Neural cell (in vitro differentiated cells): ENCODE measurements around the gene NLRP6. TPM values are rescaled to one million over a fixed set of nuclear protein-coding genes. Genes with fewer than 3 reads are reported as not detected.

Experiments used
- H2AFZ ChIP-seq: fragments of 200-600, 300-800 bp; sonication (generic), shearing (Covaris generic); 2 replicates; pipeline ENCODE4 v1.6.0; 2014; ENCODE audit warnings: low read depth, mild to moderate bottlenecking, antibody characterized with exemption, low read length, moderate library complexity
- H3F3A ChIP-seq: fragments of 200-600 bp; shearing (Covaris generic); 2 replicates; pipeline ENCODE4 v1.6.1; 2016; ENCODE audit warnings: mild to moderate bottlenecking, moderate library complexity, mixed read lengths, antibody characterized with exemption, low read length; ENCODE audit not compliant: insufficient read depth, poor library complexity, severe bottlenecking
- H3K27ac ChIP-seq: fragments of 200-600, 300-800 bp; sonication (generic), shearing (Covaris generic); 2 replicates; pipeline ENCODE4 v1.5.1; 2014; ENCODE audit warnings: mild to moderate bottlenecking, low read length, moderate library complexity
- H3K27me3 ChIP-seq: fragments of 300-800, 200-600 bp; sonication (generic), shearing (Covaris generic); 2 replicates; pipeline ENCODE4 v1.6.0; 2014; ENCODE audit warnings: mild to moderate bottlenecking, low read depth, low read length, moderate library complexity; ENCODE audit not compliant: insufficient read depth
- H3K36me3 ChIP-seq: fragments of 300-800, 200-600 bp; sonication (generic), shearing (Covaris generic); 2 replicates; pipeline ENCODE4 v1.5.1; 2014; ENCODE audit warnings: mild to moderate bottlenecking, antibody characterized with exemption, low read length, moderate library complexity; ENCODE audit not compliant: insufficient read depth
- H3K4me2 ChIP-seq: fragments of 300-800, 200-600 bp; sonication (generic), shearing (Covaris generic); 2 replicates; pipeline ENCODE4 v1.6.0; 2014; ENCODE audit warnings: mild to moderate bottlenecking, low read length
- H3K4me3 ChIP-seq: fragments of 300-800, 200-600 bp; sonication (generic), shearing (Covaris generic); 2 replicates; pipeline ENCODE4 v1.5.1; 2014; ENCODE audit warnings: mild to moderate bottlenecking, low read length, moderate library complexity
- H3K79me2 ChIP-seq: fragments of 200-600 bp; shearing (Covaris generic); replicated peaks from 2 replicates; pipeline ENCODE4 v1.6.0; 2014; ENCODE audit warnings: mild to moderate bottlenecking, low read length, moderate library complexity; ENCODE audit not compliant: insufficient read depth
- H3K9ac ChIP-seq: fragments of 300-800, 200-600 bp; sonication (generic), shearing (Covaris generic); 2 replicates; pipeline ENCODE4 v1.6.1; 2016; ENCODE audit warnings: mild to moderate bottlenecking, low read length, mixed read lengths
- H3K9me2 ChIP-seq: fragments of 200-600 bp; shearing (Covaris generic); 2 replicates; pipeline ENCODE4 v1.6.1; 2016; ENCODE audit warnings: mild to moderate bottlenecking, low read length, mixed read lengths; ENCODE audit not compliant: insufficient read depth
- H3K9me3 ChIP-seq: fragments of 200-600, 300-800 bp; sonication (generic), shearing (Covaris generic); 2 replicates; pipeline ENCODE4 v1.6.1; 2016; ENCODE audit warnings: mild to moderate bottlenecking, mixed run types, low read length, moderate library complexity, mixed read lengths
- H4K20me1 ChIP-seq: fragments of 200-600 bp; shearing (Covaris generic); 2 replicates; pipeline ENCODE4 v1.6.1; 2016; ENCODE audit warnings: mild to moderate bottlenecking, mixed run types; ENCODE audit not compliant: insufficient read depth
- CTCF ChIP-seq: fragments of 450-650 bp; IDR thresholded peaks from 2 replicates; pipeline ENCODE4 v1.5.1; 2014; ENCODE audit warnings: antibody characterized with exemption, mild to moderate bottlenecking, moderate library complexity; ENCODE audit not compliant: poor library complexity, severe bottlenecking
- EP300 ChIP-seq: fragments of 450-650 bp; conservative IDR thresholded peaks from 2 replicates; pipeline ENCODE4 v1.6.1; 2014; ENCODE audit warnings: antibody characterized with exemption, mild to moderate bottlenecking, moderate library complexity; ENCODE audit not compliant: poor library complexity, severe bottlenecking
- EZH2 ChIP-seq: fragments of 200-600, 300-800 bp; shearing (Covaris generic), sonication (generic); IDR thresholded peaks from 2 replicates; pipeline ENCODE4 v1.6.1; 2014; ENCODE audit warnings: antibody characterized with exemption, low read length, borderline replicate concordance, mild to moderate bottlenecking; ENCODE audit not compliant: insufficient read depth, poor library complexity, severe bottlenecking
- MXI1 ChIP-seq: fragments of 450-650 bp; conservative IDR thresholded peaks from 2 replicates; pipeline ENCODE4 v1.6.1; 2014; ENCODE audit warnings: antibody characterized with exemption, mild to moderate bottlenecking; ENCODE audit not compliant: poor library complexity, severe bottlenecking
- POLR2AphosphoS5 ChIP-seq: IDR thresholded peaks from 2 replicates; pipeline ENCODE4 v1.6.1; 2012
- RAD21 ChIP-seq: fragments of 450-650 bp; conservative IDR thresholded peaks from 2 replicates; pipeline ENCODE4 v1.6.1; 2014; ENCODE audit warnings: antibody characterized with exemption, mild to moderate bottlenecking, moderate library complexity
- REST ChIP-seq: IDR thresholded peaks from 2 replicates; pipeline ENCODE4 v1.6.1; 2012; ENCODE audit warnings: borderline replicate concordance
- SMC3 ChIP-seq: fragments of 450-650 bp; conservative IDR thresholded peaks from 2 replicates; pipeline ENCODE4 v1.6.1; 2014; ENCODE audit warnings: antibody characterized with exemption, mild to moderate bottlenecking, moderate library complexity; ENCODE audit not compliant: poor library complexity
- polyA plus RNA-seq: library from polyadenylated mRNA; depleted of rRNA; stranded (reverse); fragments of >200 nt; gene quantifications from 2 replicates; pipeline ENCODE4 v1.2.3, GENCODE V29; 2014

NLRP6 gene
- polyA plus RNA-seq, 1 donor from 2014 or later, result not detected

GRCh38 chr11:297586-298405 lies 19.6 kb downstream of the NLRP6 start:
- Histone ChIP-seq H3K4me3 (no peak overlapping the region), H4K20me1 (no peaks in the 10 kb centered on the region), H3F3A (no peaks in the 10 kb centered on the region), H3K9ac (no peak overlapping the region), H2AFZ (no peak overlapping the region), H3K79me2 (no peaks in the 10 kb centered on the region), H3K36me3 (no peaks in the 10 kb centered on the region), H3K9me2 (no peaks in the 10 kb centered on the region), H3K27ac (no peak overlapping the region), H3K27me3 (no peaks in the 10 kb centered on the region), H3K4me2 (no peak overlapping the region), H3K9me3 (no peaks in the 10 kb centered on the region)
- no peak for TF ChIP-seq CTCF
- no peak for TF ChIP-seq RAD21
- TF ChIP-seq REST, result no peak
- no peak for TF ChIP-seq SMC3
- TF ChIP-seq POLR2AphosphoS5, result no peak
- TF ChIP-seq MXI1, result no peak
- no peak for TF ChIP-seq EZH2
- TF ChIP-seq EP300, result no peak

GRCh38 chr11:298406-299065 lies 20.3 kb downstream of the NLRP6 start:
- Histone ChIP-seq H3K9me2 (no peaks in the 10 kb centered on the region), H2AFZ (no peak overlapping the region), H3K79me2 (no peaks in the 10 kb centered on the region), H4K20me1 (no peaks in the 10 kb centered on the region), H3K9me3 (no peaks in the 10 kb centered on the region), H3K27me3 (no peaks in the 10 kb centered on the region), H3K36me3 (no peaks in the 10 kb centered on the region), H3F3A (no peaks in the 10 kb centered on the region), H3K9ac (no peak overlapping the region), H3K27ac (no peak overlapping the region), H3K4me2 (no peak overlapping the region), H3K4me3 (no peak overlapping the region)
- no peak for TF ChIP-seq CTCF
- TF ChIP-seq SMC3, result no peak
- no peak for TF ChIP-seq EZH2
